GM12873 (cell line): ENCODE results near the gene DUSP1.

Experiments used
- TF ChIP-seq, protein P1 (sequence below): IDR thresholded peaks from 2 replicates; pipeline ENCODE4 v1.5.1; 2012; ENCODE audit warnings: low read depth, mild to moderate bottlenecking, moderate library complexity, low read length, control low read depth; ENCODE audit not compliant: insufficient read depth; ENCODE audit errors: missing control alignments

DUSP1 gene

DNA sequence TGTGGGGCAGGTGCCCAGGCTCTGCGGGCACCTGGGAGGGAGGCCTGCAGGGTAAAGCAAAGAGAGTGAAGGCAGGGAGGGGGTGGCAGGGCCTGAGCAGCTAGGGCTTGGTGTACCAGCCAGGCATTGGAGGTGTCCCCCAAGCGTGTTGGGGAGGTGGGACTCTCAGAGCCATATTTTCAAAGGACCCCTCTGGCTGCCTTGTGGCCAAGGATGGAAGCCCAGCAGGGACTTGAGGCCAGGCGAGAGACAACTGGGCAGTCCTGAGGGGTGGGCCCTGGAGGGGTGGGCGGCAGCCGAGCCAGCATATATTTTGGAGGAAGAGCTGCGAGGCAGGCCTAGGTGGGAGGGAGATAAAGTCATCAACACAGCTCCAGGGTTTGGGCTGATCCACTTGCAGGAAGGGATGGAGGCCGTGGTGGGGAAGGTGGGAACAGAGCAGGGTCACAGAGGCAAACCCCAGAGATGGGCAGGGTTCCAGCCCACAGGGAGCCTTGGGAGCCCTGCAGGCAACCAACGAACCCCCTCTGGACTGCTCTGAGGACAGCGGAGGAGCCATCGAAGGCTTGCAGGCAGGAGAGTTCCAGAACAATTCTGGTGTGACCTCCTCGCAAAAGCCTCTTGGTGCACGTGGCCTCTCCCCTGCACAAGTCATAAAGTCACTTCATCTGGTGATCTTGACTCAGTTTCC lies 35.7 kb downstream of the DUSP1 start:
- TF ChIP-seq, protein P1, sequence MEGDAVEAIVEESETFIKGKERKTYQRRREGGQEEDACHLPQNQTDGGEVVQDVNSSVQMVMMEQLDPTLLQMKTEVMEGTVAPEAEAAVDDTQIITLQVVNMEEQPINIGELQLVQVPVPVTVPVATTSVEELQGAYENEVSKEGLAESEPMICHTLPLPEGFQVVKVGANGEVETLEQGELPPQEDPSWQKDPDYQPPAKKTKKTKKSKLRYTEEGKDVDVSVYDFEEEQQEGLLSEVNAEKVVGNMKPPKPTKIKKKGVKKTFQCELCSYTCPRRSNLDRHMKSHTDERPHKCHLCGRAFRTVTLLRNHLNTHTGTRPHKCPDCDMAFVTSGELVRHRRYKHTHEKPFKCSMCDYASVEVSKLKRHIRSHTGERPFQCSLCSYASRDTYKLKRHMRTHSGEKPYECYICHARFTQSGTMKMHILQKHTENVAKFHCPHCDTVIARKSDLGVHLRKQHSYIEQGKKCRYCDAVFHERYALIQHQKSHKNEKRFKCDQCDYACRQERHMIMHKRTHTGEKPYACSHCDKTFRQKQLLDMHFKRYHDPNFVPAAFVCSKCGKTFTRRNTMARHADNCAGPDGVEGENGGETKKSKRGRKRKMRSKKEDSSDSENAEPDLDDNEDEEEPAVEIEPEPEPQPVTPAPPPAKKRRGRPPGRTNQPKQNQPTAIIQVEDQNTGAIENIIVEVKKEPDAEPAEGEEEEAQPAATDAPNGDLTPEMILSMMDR = no peak

DNA sequence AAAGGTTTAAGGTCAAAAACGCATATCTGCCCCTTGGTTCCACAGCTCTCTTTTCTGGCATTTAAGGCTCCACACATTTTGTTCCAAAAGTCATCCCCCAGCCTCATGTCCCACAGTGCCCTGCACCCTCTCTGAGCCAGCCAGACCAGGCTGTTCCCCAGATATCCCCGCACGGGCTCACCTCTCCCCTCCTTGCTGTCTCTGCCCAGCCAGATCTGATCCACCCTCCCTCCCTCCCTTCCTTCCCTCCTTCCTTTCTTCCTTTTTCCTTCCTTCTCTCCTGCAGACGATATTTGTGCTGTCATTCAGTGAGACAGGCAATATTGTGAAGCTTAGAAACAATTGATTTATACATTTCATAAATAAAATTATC lies 37.0 kb downstream of the DUSP1 start:
- TF ChIP-seq, protein P1 = no peak

DNA sequence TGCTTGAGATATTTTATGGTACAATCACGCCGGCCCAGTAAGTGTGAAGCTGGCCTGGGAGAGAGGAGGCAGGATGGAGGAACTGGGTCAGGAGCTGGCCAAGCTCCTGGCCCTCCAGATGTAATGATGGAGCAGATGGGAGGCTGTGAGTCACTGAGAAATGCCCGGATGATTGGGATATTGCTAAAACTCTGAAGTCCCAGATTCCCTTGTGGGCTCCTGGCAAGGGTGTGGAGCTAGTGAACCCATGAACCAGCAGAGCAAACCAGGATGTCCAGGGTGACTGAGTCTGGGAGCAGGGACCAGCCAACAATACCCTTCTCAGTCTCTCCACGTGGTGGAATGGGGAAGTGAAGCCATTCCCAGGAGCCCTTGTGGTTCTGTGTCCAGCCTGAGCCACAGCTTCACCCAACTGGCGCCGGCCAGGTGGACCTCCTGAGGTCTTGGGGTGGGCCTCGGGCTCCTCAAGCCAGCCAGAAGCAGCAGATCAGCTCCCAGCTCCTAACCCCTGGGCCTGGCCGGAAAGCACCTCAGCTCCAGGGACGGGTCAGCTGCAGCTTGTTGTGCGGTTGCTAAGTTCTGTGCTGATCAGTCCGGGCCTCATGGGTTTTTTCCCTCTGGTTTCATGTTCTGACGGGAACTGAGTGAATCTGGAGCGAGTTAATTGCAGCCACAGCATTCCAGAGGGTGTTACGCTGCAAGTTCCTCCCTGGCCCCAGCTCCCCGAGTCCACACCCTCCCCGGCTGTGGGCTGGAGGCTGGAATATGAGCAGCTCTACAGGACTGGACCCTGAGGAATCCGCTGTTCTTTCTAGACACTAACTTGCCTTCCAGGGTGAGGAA lies 37.6 kb downstream of the DUSP1 start:
- TF ChIP-seq, protein P1 = no peak

DNA sequence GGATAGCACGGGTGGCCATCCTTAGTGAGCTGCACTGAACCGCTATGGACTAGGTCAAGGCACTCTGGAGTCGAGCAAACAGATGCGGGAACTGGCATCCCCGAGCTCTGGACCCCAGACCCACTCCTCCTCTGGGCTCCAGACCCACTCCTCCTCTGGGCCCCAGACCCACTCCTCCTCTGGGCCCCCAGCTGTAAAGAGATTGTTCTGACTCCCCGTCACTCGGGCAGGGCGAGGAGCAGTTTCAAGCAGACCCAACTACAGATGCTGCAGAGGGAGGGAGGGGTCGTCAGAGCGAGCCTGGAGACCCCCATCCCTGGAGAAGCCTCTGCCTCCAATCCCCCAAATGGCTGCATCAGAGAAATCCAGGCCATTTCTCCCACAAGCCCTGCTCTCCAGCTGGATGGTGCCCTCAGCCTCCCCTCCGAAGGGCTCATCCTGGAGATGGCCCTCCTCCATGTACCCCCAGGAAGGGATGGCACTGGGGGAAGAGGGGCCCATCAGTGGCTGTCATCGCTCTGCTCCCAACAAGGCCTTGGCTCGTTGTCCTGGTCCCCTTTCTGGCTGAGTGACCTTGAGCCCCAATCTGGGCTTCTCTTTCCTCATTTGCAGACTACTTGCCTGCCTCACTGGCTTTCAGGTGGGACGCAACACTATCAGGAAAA lies 38.7 kb downstream of the DUSP1 start:
- TF ChIP-seq, protein P1 = no peak

DNA sequence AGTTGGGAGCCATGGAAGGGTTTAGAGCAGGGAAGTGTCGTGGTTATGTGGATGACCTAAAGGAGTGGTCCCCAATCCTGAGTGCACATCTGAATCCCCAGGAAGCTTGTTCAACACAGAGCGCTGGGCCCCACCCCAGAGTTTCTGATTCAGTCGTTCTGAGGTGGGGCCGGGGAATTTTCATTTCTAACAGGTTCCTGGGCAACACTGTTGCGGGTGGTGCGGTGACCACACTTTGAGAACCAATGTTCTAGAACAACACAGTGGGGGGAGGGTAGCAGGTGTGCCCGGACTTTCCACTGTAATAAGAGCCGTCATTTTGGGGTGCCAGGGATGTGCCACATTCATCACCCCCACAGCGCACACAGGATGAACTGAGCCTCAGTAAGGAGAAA lies 39.3 kb downstream of the DUSP1 start:
- TF ChIP-seq, protein P1 = no peak

DNA sequence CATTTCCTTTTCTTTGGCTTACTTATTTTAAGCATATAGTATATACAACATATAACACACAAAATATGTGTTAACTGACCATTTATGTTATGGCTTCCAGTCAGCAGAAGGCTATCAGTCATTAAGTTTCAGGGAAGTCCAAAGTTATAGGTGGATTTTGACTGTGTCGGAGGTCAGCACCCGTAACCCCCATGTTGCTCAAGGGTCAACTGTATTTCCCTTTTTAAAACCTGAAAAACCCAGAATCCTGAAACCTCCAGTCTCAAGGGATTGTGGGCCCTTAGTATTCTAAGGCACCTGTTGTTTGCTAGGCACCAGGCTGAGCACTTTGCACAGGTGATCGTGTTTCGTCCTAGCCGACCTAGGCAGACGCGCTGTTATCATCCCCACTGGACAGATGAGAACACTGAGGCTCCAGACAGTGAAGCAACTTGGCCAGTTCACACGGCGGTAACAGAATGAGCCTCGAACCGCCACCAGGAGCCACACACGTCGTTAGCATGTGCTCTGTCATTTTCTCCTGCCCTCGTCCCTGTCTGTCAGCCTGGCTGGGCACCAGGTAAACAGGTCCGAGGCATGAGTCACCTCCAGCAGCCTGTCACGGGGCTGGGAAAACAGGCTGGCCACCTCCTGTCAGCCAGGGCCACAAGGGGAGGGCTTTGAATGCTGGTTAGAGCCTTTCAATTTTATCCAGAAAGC lies 39.9 kb downstream of the DUSP1 start:
- TF ChIP-seq, protein P1 = no peak

DNA sequence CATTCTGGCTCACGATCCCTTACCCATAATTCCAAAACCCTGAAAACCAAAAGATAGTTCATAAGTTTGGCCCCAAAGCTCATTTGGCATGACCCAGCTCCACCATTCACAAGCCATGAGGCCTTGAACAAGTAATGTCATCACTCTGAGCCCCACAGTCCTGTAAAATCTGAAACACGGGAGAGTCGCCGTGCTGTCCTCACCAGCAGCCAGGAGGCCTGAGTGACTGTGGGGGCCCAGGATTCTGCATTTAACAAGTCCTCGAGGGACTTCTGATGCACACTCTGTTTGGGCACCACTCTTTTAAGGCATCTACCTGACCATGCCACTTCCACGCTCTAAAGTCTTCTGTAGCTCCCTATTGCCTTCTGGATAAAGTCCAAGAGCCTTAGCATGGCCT lies 40.8 kb downstream of the DUSP1 start:
- TF ChIP-seq, protein P1 = no peak
